Lower leg skin (tissue), 3 donors: ENCODE measurements around the gene CACNA1S.

ENCODE experiments used
- POLR2A ChIP-seq, 2 donors: fragments of 450-650 bp; IDR thresholded peaks; one replicate each; pipeline ENCODE4 v1.6.1; 2016 to 2017; ENCODE audit warnings: antibody characterized with exemption in 2 of 2, mild to moderate bottlenecking in 1 of 2, moderate library complexity in 1 of 2
- TF ChIP-seq, protein P1 (sequence below), 3 donors: fragments of 450-650 bp; IDR thresholded peaks; one replicate each; pipeline ENCODE4 v1.5.1; 2016; ENCODE audit warnings: antibody characterized with exemption in 3 of 3, mild to moderate bottlenecking in 3 of 3, moderate library complexity in 2 of 3

DNA sequence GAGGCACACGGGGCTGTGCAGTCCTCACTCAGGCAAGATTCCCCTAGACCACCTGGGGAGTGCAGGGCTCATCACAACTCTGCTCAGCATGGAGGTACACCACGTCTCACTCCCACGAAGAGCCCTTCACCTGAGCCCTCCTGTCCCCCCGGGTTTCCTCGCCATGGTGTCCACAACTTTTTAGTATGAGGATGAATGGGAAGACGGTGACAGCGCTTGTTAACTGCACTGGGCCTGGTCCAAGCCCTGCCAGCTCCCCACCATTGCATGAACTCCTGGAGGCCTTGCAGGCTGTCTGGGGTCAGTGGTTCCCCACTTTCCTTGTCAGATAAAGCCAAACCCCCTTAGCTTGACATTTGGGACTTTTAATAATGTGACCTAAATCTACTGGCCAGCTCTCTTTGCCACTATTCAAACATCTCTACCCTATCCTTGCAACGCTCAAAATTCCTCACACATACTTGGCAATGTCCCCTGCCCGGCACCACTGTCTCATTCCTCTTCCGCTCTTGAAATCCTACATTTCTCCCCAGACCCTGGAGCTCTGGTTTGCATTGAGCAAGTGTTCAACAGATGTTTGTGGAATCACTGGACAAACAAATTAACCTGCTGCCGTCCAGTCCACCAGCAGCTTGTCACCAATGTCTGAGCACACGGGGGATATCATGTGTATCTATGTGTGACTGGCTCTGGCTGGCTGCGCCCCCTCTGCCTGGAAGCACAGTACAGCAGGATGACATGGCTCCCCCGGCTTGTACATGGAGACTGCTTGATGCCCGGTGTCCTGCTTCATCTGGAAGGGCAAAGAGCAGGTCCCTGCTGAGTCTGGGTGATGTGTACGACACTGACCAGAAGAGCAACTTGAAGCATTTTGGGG is 30.9 kb upstream of the CACNA1S start:
- TF ChIP-seq, protein P1, sequence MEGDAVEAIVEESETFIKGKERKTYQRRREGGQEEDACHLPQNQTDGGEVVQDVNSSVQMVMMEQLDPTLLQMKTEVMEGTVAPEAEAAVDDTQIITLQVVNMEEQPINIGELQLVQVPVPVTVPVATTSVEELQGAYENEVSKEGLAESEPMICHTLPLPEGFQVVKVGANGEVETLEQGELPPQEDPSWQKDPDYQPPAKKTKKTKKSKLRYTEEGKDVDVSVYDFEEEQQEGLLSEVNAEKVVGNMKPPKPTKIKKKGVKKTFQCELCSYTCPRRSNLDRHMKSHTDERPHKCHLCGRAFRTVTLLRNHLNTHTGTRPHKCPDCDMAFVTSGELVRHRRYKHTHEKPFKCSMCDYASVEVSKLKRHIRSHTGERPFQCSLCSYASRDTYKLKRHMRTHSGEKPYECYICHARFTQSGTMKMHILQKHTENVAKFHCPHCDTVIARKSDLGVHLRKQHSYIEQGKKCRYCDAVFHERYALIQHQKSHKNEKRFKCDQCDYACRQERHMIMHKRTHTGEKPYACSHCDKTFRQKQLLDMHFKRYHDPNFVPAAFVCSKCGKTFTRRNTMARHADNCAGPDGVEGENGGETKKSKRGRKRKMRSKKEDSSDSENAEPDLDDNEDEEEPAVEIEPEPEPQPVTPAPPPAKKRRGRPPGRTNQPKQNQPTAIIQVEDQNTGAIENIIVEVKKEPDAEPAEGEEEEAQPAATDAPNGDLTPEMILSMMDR (IDR thresholded peaks at IDR 0.05) = no peak
- no peak for TF ChIP-seq POLR2A (IDR thresholded peaks at IDR 0.05)
